Breast epithelium (tissue), 3 donors: ENCODE measurements around the gene KCTD8.

Experiments
- POLR2A ChIP-seq: fragments of 450-650 bp; IDR thresholded peaks from one replicate; pipeline ENCODE4 v1.6.1; 2016; ENCODE audit warnings: antibody characterized with exemption, mild to moderate bottlenecking, moderate library complexity
- POLR2AphosphoS5 ChIP-seq, 3 donors: sonication (generic); formaldehyde crosslinking; IDR thresholded peaks; one replicate each; pipeline ENCODE4 v1.6.1; 2017; ENCODE audit warnings: antibody characterized with exemption in 3 of 3
- TF ChIP-seq, protein P1 (sequence below), 3 donors: fragments of 450-650 bp; IDR thresholded peaks; one replicate each; pipeline ENCODE4 v1.5.1; 2016 to 2017; ENCODE audit warnings: antibody characterized with exemption in 3 of 3, mild to moderate bottlenecking in 3 of 3, moderate library complexity in 3 of 3

DNA sequence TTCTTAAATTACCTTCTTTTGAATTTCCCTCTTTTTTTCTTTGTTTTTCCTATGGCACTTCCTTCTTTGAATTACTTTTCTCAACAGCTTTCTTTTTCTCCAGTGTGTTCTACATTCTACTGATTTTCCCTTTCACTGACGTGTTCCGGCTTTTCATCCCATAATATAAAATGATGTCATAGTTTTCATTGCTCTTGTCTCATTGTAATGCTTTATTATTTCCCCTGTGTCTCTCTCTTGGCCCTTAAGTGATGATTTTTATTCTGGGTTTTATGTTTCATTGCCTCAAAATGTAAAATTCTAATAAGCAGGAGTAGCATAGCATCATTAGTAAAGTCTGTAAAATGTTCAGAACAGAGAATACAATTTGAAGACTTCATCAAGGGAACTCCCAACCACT, 299.3 kb downstream of the KCTD8 start:
- TF ChIP-seq, protein P1, sequence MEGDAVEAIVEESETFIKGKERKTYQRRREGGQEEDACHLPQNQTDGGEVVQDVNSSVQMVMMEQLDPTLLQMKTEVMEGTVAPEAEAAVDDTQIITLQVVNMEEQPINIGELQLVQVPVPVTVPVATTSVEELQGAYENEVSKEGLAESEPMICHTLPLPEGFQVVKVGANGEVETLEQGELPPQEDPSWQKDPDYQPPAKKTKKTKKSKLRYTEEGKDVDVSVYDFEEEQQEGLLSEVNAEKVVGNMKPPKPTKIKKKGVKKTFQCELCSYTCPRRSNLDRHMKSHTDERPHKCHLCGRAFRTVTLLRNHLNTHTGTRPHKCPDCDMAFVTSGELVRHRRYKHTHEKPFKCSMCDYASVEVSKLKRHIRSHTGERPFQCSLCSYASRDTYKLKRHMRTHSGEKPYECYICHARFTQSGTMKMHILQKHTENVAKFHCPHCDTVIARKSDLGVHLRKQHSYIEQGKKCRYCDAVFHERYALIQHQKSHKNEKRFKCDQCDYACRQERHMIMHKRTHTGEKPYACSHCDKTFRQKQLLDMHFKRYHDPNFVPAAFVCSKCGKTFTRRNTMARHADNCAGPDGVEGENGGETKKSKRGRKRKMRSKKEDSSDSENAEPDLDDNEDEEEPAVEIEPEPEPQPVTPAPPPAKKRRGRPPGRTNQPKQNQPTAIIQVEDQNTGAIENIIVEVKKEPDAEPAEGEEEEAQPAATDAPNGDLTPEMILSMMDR (IDR thresholded peaks at IDR 0.05) = no peak
- TF ChIP-seq POLR2A = no peak
- no peak for TF ChIP-seq POLR2AphosphoS5 (IDR thresholded peaks at IDR 0.05)
